Activated CD8-positive, alpha-beta memory T cell treated with anti-CD3 and anti-CD28 coated beads, Interleukin-2, amount 10 ng/mL, durations not matched to agents 7 days and 5 days (primary cell): Measurements from ENCODE around the gene DCAF16. TPM values are rescaled to one million over a fixed set of nuclear protein-coding genes. Genes with fewer than 3 reads are reported as not detected.
"Not testable (repeated sequence)": the region's sequence is repeated elsewhere in the genome, so short reads cannot be mapped to it uniquely, and the experiment has no call there.

ENCODE experiments used
- ATAC-seq: fragments of 150-1000 bp; cut with Tn5 transposase; one replicate; pipeline ENCODE4 v1.10.0; 2021; ENCODE audit warnings: moderate library complexity
- CTCF ChIA-PET: fragments of 350-600 bp; sonication (Branson Sonifier 250); formaldehyde crosslinking; loops from one replicate; lab custom pipeline; 2021; ENCODE audit warnings: antibody characterized with exemption; lab: Charles Lee
- DNase-seq: peaks from one replicate; pipeline ENCODE4 v3.0.0-alpha.2; 2020
- H3K27ac Mint-ChIP-seq: one replicate; pipeline ENCODE4 v1.8.0; 2021; ENCODE audit warnings: mild to moderate bottlenecking, mixed read lengths
- H3K27me3 Mint-ChIP-seq: one replicate; pipeline ENCODE4 v1.8.0; 2021; ENCODE audit warnings: mixed read lengths
- H3K36me3 Mint-ChIP-seq: one replicate; pipeline ENCODE4 v1.8.0; 2021; ENCODE audit warnings: mild to moderate bottlenecking, mixed read lengths
- H3K4me1 Mint-ChIP-seq: one replicate; pipeline ENCODE4 v1.8.0; 2021; ENCODE audit warnings: mixed read lengths
- H3K4me3 Mint-ChIP-seq: one replicate; pipeline ENCODE4 v1.8.0; 2021; ENCODE audit warnings: mild to moderate bottlenecking, moderate library complexity, mixed read lengths
- H3K9me3 Mint-ChIP-seq: one replicate; pipeline ENCODE4 v1.8.0; 2022; ENCODE audit warnings: low read depth, mixed read lengths
- total RNA-seq, 2 experiments: library from RNA; stranded (reverse); gene quantifications; one replicate each; pipeline ENCODE4 v1.2.3, GENCODE V29; 2021

The DCAF16 gene
- 10 to 100 TPM; 38.9 to 56.4 TPM for total RNA-seq

DNA sequence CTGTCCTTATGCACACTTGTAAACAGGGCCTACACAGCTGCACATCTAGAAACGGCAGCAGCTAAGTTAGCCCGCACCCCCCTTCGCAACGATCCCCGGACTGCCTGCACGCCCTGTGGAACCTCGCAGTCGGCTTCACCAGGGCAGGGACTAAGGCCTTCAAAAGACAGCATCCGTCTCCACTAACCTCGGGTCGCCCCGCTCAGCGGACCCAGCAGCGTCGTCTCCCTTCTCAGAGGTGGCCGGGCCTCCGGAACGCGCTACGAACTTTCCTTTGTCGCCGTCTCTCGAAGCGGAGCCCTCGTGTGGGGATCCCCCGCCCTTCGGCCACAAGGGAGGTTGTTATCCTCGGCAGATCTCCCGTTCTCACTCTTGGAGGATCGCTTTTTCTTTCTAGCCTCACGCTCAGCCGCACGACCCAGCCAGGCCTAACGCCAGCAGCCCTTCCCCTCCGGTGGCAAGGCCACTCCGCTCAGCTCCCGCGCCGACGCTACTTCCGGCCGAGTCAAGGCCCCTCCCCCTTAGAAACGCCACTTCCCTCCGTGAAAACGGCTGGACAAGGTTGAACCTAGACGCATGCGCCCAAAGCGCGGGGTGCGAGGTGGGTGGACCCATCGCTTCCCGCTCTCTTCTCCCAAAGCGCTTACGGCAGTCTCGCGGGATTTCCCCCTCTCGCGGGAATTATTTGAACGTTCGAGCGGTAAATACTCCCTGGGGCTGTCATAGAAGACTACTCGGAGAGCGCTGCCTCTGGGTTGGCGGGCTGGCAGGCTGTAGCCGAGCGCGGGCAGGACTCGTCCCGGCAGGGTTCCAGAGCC is at the start of gene DCAF16, which contains the start of gene NCAPG:
TSS of gene DCAF16 (minus strand) at position 498 of the 818 bp plus-strand sequence. CDS start 6,616 bp downstream, outside the sequence.
TSS of gene NCAPG (plus strand) at position 720 of the 818 bp plus-strand sequence. CDS start 99 bp downstream, outside the sequence.
- H3K27ac Mint-ChIP-seq, result peak within 1 kb of the TSS; percentile 98
- H3K4me3 Mint-ChIP-seq, result peak within 1 kb of the TSS; percentile 96
- H3K4me1 Mint-ChIP-seq, result peaks cover 47% of the 10 kb centered on the region
- H3K9me3 Mint-ChIP-seq, result no peaks in the 10 kb centered on the region
- CTCF ChIA-PET, result interaction anchor here (0.6 to 5.2 kb wide), 6 partner anchors 9 to 261 kb away, joined by 4 to 37 read pairs (median 6); partner anchors contain the start of gene MED28
- DNase-seq, result peak; percentile 99
- no peaks in the 10 kb centered on the region for H3K27me3 Mint-ChIP-seq
- H3K36me3 Mint-ChIP-seq, result peaks cover 49% of the 10 kb centered on the region
- peak; percentile 90 for ATAC-seq

DNA sequence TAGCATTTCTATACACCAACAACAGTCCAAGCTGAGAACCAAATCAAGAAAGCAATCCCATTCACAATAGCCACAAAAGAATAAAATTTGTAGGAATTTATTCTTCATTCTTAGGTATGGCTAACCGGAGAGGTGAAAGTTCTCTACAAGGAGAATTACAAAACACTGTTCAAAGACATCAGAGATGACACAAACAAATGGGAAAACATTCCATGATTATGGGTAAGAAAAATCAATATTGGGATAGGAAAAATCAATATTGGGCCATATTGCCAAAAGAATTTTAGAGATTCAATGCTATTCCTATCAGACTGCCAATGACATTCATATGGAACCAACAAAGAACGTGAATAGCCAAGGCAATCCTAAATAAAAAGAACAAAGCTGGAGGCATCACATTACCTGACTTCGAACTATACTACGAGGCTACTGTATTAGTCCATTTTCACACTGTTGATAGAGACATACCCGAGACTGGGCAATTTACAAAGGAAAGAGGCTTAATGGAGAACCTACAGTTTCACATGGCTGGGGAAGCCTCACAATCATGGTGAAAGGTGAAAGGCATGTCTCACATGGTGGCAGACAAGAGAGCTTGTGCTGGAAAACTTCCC is 49.3 kb upstream of the DCAF16 start:
- DNase-seq (no peak), ATAC-seq (no peak)
- CTCF ChIA-PET, result no interaction called here
- Mint-ChIP-seq H3K4me3 (no peak overlapping the region), H3K27me3 (no peaks in the 10 kb centered on the region), H3K4me1 (no peaks in the 10 kb centered on the region), H3K27ac (no peak overlapping the region), H3K9me3 (peaks cover 8% of the 10 kb centered on the region), H3K36me3 (peaks cover 14% of the 10 kb centered on the region)

DNA sequence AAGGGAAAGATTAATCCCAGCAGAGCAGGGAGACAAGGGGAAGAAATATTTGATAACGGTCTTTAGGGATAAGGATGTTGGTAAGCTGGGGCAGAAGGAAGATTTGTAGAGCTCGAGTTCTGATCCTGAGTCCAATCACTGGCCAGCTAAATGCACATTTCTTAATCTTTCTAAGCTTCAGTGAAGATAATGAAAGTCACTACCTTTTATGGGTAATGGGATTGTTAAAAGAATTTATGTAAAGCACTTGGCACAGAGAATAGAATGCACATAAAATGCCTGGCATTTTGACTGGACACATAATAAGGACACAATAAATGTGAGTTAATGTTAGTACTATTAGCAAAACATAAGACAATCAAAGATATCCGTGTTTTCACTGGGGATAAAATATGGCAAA is 43.5 kb upstream of the DCAF16 start:
- no peaks in the 10 kb centered on the region for H3K36me3 Mint-ChIP-seq
- DNase-seq, result no peak
- no peaks in the 10 kb centered on the region for H3K27me3 Mint-ChIP-seq
- H3K9me3 Mint-ChIP-seq, result no peaks in the 10 kb centered on the region
- H3K4me1 Mint-ChIP-seq, result no peaks in the 10 kb centered on the region
- no peak overlapping the region for H3K4me3 Mint-ChIP-seq
- H3K27ac Mint-ChIP-seq, result no peak overlapping the region
- no peak for ATAC-seq
- CTCF ChIA-PET, result no interaction called here

DNA sequence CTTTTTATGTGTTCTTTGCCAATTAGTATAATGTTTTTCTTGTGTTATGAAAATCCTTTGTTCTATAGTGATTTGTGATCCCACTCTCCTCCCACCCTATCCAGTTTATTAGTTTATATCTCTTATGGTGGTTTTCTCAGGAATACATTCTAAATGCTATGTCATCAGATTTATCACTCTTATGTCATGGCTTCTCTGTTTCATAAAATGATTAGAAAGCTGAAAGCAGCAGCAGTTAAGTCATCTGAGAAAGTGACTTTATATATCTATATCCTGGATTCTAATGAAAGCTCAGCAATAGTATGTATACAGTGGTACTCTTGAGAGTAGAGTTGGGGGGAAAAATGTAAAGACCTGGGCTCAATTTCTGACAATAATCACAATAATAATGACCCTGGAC is 41.4 kb upstream of the DCAF16 start:
- CTCF ChIA-PET, result no interaction called here

DNA sequence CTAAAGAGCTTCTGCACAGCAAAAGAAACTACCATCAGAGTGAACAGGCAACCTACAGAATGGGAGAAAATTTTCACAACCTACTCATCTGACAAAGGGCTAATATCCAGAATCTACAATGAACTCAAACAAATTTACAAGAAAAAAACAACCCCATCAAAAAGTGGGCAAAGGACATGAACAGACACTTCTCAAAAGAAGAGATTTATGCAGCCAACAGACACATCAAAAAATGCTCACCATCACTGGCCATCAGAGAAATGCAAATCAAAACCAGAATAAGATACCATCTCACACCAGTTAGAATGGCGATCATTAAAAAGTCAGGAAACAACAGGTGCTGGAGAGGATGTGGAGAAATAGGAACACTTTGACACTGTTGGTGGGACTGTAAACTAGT is 39.7 kb upstream of the DCAF16 start:
- H3K4me3 Mint-ChIP-seq, H3K27ac Mint-ChIP-seq, CTCF ChIA-PET, H3K4me1 Mint-ChIP-seq, DNase-seq, H3K27me3 Mint-ChIP-seq, H3K9me3 Mint-ChIP-seq, ATAC-seq: not testable (repeated sequence)
- peaks cover 28% of the 10 kb centered on the region for H3K36me3 Mint-ChIP-seq

More for the DNA sequence above, 41.4 kb upstream of the DCAF16 start:
- ATAC-seq (no peak), DNase-seq (no peak)
- Mint-ChIP-seq H3K36me3 (peaks cover 15% of the 10 kb centered on the region), H3K4me3 (no peak overlapping the region), H3K4me1 (no peaks in the 10 kb centered on the region), H3K9me3 (no peaks in the 10 kb centered on the region), H3K27ac (no peak overlapping the region), H3K27me3 (no peaks in the 10 kb centered on the region)

DNA sequence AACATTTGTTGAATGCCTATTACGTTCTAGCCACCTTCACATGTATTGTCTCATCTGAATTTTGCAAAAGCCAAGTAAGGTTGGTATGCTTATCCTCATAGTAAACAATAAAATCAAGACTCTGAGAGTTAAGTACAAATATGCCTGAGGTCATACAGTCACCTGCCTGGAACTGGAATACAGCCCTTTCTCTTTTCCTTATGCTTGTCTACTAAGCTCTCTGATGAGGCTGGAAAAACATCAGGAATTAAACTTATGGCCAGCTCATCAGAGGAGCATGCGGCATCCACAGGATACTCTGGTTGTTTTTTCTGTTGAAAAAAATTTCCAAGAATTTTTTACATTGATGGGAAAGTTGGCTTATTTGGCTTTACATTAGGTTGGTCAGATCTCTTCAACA is 35.7 kb upstream of the DCAF16 start:
- CTCF ChIA-PET, result interaction anchor here (1.5 kb wide), 1 partner anchor 29 kb away, joined by 8 read pairs; no protein-coding TSS in a partner anchor
- ATAC-seq, result no peak
- H3K36me3 Mint-ChIP-seq, result peaks cover 63% of the 10 kb centered on the region

DNA sequence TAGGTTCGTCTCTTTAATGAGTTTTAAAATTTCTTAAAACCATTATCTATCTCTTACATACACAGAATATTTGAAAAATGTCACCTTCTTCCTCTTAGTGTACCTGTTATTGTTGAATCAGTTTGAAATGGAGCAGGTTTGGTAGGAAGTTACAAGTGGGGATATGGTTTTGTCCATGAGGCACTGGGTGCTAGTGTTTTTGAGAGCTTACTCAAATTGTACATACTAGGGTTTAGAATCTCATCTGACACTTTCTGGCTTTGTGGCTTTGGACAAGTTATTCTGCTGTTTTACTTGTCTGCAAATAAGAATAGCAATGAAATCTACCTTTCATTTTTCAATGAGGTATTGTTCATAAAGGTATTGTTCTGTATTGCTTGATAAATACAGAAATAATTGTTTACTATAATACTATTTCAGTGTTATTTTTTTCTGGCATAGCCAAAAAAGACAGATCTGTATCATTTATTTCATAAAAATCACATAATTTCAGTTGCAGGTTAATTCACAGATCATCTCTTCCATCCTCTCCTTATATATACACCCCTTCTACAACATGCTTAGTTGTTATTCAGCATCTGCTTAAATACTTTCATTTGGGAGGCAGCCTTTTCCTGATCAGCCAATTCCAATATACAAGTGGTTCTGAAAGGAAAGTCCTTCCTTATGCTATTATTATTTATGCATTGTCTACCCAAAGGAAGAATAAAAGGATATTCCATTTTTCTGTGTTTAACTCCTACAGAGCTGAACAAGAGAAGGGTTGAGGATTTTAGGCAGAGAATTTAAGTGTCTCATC is 13.5 kb upstream of the DCAF16 start:
- CTCF ChIA-PET, result no interaction called here
- Mint-ChIP-seq H3K27ac (no peak overlapping the region), H3K4me3 (no peak overlapping the region), H3K9me3 (no peaks in the 10 kb centered on the region), H3K4me1 (peaks cover 28% of the 10 kb centered on the region), H3K36me3 (peaks cover 60% of the 10 kb centered on the region), H3K27me3 (no peaks in the 10 kb centered on the region)
- ATAC-seq, result no peak
- DNase-seq, result no peak

More for the DNA sequence above, 35.7 kb upstream of the DCAF16 start:
- H3K27ac Mint-ChIP-seq, result no peak overlapping the region
- DNase-seq, result no peak
- H3K4me1 Mint-ChIP-seq, result no peaks in the 10 kb centered on the region
- H3K27me3 Mint-ChIP-seq, result no peaks in the 10 kb centered on the region
- no peaks in the 10 kb centered on the region for H3K9me3 Mint-ChIP-seq
- no peak overlapping the region for H3K4me3 Mint-ChIP-seq

DNA sequence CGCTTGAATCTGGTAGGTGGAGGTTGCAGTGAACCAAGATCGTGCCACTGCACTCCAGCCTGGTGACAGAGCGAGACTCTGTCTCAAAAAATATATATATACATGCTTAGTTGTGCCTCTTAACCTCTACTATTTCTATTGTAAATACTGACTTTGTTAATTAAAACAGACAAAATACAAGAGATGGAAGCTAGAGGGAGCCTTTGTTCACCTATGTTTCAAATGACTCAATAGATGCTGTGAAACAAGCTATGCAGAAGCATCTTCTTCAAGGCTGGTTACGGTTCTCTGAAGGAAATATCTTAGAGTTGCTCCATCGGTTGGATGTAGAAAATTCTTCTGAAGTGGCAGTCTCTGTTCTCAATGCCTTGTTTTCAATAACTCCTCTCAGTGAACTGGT is 6.5 kb upstream of the DCAF16 start:
- Mint-ChIP-seq H3K4me1 (peaks cover 47% of the 10 kb centered on the region), H3K4me3 (no peak overlapping the region), H3K9me3 (no peaks in the 10 kb centered on the region), H3K27ac (peak overlapping the region; percentile 68), H3K27me3 (no peaks in the 10 kb centered on the region), H3K36me3 (peaks cover 57% of the 10 kb centered on the region)
- CTCF ChIA-PET, result interaction anchor here (0.7 to 2.2 kb wide), 16 partner anchors 10 to 778 kb away, joined by 3 to 29 read pairs (median 4); partner anchors contain the start of gene MED28
- no peak for DNase-seq
- ATAC-seq, result peak; percentile 79

DNA sequence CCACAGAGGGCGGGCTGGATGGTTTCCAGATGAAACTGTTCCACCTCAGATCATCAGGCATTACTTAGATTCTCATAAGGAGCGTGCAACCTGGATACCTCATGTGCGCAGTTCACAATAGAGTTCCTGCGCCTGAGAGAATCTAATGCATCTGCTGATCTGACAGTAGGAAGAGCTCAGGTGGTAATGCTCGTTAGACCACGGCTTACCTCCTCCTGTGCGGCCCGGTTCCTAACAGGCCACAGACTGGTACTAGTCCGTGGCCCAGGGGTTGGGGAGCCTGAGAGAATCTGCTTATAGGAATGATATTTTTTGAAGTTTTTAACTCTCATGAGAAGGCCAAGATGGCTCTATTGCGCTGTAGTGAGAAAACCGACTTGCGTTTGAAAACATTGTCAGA is 5.6 kb upstream of the DCAF16 start:
- Mint-ChIP-seq H3K9me3 (no peaks in the 10 kb centered on the region), H3K4me3 (no peak overlapping the region), H3K27ac (no peak overlapping the region), H3K36me3 (peaks cover 56% of the 10 kb centered on the region), H3K27me3 (no peaks in the 10 kb centered on the region), H3K4me1 (peaks cover 45% of the 10 kb centered on the region)
- no peak for DNase-seq
- no peak for ATAC-seq
- CTCF ChIA-PET, result interaction anchor here (0.9 to 2.2 kb wide), 7 partner anchors 10 to 552 kb away, joined by 3 to 29 read pairs (median 6); no protein-coding TSS in a partner anchor

DNA sequence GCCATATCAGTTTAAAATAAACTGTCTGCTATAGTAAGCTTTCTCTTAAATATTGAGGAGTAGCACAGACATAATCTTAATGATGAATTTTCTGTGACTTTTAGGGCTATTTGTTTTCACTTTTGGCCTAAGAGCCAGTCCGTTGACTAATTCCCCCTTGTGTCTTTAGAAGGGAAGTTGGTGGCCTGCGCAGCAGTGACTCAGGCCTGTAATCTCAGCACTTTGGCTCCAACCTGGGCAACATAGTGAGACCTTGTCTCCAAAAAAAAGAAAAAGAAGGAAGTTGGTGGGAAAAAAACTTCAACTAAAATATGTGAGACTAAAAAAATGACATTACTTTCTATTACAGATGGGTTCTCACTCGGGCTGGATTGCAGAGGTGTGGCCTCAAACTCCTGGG is 3.6 kb upstream of the DCAF16 start:
- Mint-ChIP-seq H3K4me1 (peaks cover 40% of the 10 kb centered on the region), H3K27me3 (no peaks in the 10 kb centered on the region), H3K27ac (peak overlapping the region; percentile 60), H3K4me3 (no peak overlapping the region), H3K36me3 (peaks cover 54% of the 10 kb centered on the region), H3K9me3 (no peaks in the 10 kb centered on the region)
- CTCF ChIA-PET, result interaction anchor here (2.3 kb wide), 1 partner anchor 208 kb away, joined by 5 read pairs; the partner anchor contains the start of gene LCORL
- no peak for ATAC-seq
- DNase-seq, result no peak

DNA sequence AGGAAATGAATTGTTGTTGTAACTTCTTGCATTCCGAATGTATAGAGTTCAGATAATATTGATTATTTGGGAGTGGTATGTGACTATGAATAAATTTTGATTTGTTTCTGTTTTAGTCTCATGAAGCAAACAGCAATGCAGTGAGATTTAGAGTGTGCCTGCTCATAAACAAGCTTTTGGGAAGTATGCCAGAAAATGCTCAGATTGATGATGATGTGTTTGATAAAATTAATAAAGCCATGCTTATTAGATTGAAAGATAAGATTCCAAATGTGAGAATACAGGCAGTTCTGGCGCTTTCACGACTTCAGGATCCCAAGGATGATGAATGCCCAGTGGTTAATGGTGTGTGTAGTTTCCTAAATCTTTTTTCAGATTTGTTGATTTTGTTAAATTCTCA is 2.2 kb upstream of the DCAF16 start:
- peak overlapping the region; percentile 96 for H3K4me3 Mint-ChIP-seq
- H3K36me3 Mint-ChIP-seq, result peaks cover 56% of the 10 kb centered on the region
- peaks cover 46% of the 10 kb centered on the region for H3K4me1 Mint-ChIP-seq
- DNase-seq (no peak), ATAC-seq (no peak)
- H3K27me3 Mint-ChIP-seq, result no peaks in the 10 kb centered on the region
- peak overlapping the region; percentile 43 for H3K27ac Mint-ChIP-seq
- CTCF ChIA-PET, result no interaction called here
- H3K9me3 Mint-ChIP-seq, result no peaks in the 10 kb centered on the region

DNA sequence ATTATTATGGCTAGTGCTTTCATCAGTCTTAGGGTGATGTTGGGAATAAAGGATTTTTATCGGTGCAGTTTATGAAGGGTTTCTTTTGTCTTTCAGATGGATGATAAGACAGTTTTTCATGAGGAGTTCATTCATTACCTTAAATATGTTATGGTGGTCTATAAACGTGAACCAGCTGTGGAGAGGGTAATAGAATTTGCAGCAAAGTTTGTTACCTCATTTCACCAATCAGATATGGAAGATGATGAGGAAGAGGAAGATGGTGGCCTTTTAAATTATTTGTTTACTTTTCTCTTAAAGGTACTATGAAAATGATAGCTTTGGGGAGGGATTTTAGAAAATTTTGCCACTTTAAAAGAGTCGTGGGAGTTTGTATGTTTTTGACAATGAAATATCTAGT is 1.6 kb upstream of the DCAF16 start:
- H3K36me3 Mint-ChIP-seq, result peaks cover 56% of the 10 kb centered on the region
- H3K4me1 Mint-ChIP-seq, result peaks cover 48% of the 10 kb centered on the region
- peak overlapping the region; percentile 96 for H3K4me3 Mint-ChIP-seq
- DNase-seq (no peak), ATAC-seq (no peak)
- CTCF ChIA-PET, result no interaction called here
- H3K9me3 Mint-ChIP-seq, result no peaks in the 10 kb centered on the region
- peak overlapping the region; percentile 98 for H3K27ac Mint-ChIP-seq
- H3K27me3 Mint-ChIP-seq, result no peaks in the 10 kb centered on the region
